ENCODE data around the gene YEATS4.

DNA sequence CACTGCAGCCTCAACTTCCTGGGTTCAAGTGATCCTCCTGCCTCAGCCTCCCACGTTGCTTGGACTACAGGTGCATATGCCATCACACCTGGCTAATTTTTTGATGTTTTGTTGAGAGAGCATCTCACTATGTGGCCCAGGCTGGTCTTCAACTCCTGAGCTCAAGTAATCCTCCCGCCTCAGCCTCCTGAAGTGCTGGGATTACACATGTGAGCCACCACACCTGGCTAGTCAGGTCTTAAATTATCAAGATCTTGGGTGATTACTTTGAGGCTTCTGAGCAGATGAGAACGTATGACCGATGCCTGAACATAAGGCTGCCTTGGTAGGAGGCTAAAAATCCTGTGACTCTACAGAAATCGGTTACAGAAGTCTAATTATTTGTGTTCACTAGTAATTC is 57.7 kb downstream of the YEATS4 start:
- no peak for TF ChIP-seq POLR2A (IDR thresholded peaks at IDR 0.05; ENCODE audit: low read length)
- TF ChIP-seq GATA1 (IDR thresholded peaks at IDR 0.05; ENCODE audit: low read depth, low read length) = no peak

Data from erythroblast (primary cell).